Subcutaneous adipose tissue (tissue), 4 donors: ENCODE measurements around the gene RHOU. TPM values are rescaled to one million over a fixed set of nuclear protein-coding genes. Genes with fewer than 3 reads are reported as not detected.

Experiments
- total RNA-seq, 4 donors: library from RNA; depleted of rRNA; stranded (reverse); fragments of >200 nt; gene quantifications; one replicate each; pipeline ENCODE4 v1.1.0, GENCODE V29; 2016
- TF ChIP-seq, protein P1 (sequence below): fragments of 450-650 bp; IDR thresholded peaks from one replicate; pipeline ENCODE4 v1.5.1; 2016; ENCODE audit warnings: low read depth, mild to moderate bottlenecking, control low read depth, antibody characterized with exemption, moderate library complexity

RHOU gene
- total RNA-seq, 4 donors from 2014 or later, result 15.0 to 27.0 (median 20.3) TPM

DNA sequence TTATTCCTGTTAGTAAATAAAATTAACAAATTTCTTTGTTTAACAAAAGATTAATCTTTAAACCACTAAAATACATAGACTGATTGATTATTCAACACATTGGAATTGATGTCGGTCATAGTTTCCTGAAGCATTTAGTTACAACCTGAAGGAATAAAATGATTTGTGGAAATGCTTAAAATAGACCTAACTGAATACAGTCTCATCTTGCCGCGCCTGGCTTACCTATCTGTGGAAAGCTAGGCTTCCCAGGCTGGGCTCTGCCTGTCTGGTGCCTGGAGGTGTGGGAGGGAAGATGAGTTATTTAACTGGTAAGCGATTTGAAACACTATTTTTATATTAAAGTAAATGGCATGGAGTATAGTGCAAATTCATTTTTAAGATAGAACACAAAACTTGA lies 10.2 kb downstream of the RHOU start:
- TF ChIP-seq, protein P1, sequence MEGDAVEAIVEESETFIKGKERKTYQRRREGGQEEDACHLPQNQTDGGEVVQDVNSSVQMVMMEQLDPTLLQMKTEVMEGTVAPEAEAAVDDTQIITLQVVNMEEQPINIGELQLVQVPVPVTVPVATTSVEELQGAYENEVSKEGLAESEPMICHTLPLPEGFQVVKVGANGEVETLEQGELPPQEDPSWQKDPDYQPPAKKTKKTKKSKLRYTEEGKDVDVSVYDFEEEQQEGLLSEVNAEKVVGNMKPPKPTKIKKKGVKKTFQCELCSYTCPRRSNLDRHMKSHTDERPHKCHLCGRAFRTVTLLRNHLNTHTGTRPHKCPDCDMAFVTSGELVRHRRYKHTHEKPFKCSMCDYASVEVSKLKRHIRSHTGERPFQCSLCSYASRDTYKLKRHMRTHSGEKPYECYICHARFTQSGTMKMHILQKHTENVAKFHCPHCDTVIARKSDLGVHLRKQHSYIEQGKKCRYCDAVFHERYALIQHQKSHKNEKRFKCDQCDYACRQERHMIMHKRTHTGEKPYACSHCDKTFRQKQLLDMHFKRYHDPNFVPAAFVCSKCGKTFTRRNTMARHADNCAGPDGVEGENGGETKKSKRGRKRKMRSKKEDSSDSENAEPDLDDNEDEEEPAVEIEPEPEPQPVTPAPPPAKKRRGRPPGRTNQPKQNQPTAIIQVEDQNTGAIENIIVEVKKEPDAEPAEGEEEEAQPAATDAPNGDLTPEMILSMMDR, result no peak

DNA sequence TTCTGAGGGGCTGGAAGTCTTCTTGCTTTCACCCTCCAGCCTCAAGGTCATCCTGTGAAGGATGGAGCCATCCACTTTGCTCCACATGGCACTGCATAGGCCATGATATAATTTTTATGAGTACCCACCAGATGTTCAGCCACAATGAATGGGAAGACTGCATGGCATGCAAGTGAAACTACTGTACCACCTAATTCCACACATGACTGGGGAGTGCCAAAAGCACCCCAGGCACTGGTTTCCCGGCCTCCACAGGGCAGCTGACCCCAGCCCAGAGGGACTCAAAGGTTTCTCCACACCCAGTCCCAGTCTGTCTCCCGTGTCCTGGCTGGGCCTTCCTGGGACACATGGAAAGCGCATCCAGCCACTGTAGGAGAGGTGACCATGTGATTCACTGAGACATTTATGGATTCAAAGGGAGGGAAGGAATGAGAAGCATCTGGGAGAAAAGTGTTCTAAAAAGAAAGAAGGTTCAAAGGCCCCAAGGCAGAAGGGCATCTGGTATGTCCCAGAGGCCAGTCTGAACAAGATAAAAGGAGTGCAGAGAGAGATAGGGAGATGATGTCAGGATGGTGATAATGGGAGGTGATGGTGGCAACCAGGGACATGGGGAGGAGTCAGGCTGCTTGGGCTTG lies 12.1 kb downstream of the RHOU start:
- TF ChIP-seq, protein P1, result no peak

DNA sequence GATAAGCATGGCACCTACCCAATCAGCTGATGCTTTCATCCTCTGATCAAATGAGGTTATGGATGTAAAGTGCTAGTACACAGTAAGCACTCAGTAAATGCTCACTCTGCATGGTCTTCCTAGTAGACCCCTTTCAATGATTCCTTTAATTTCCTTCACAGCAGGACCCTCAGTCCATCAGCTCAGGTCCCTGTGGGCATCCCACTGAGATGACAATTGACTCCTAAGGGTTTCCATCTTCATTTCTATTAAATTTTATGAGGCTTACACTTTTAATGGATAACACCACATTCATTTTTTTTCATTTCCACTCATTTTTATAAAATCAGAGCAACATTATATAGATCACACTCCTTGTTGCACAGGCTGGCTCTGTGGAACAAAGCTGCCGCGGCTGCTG lies 12.8 kb downstream of the RHOU start:
- TF ChIP-seq, protein P1, result no peak

DNA sequence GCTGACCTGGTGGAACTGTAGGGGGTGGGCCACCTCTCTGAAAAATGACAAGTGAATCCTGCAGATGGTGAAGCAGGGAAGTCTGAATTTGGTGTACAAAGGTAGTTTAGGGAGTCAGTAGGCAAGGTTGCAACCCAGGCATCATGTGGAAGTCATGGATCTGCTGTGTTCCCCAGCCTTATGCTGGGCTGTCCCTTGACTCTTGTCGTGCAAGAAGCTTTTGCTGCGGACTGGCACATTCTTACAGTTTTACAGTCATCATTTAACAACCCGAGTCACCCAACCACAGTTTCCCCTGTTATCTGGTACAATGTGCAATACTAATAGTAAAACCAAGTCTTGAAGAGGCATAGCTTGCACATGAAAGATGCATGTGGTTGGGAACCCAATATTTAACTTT lies 13.2 kb downstream of the RHOU start:
- TF ChIP-seq, protein P1, result no peak

DNA sequence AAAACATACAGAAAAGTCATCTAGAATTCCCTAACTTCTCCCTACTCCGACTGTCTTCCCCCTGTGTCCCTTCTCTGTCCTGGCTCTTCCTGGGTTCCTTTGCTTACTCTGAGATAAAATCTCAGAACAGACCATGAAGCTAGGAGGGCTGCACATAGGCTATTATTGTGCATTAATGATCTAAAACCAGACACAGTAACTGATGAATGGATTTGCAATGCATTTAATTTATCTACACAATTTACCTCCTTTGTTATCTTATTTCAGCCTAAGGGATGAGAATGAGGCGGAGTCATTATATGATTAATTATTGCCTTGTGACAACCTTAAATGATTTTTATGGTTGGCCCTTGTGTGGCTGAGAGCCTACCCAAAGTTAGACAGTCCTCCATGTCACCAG lies 14.5 kb downstream of the RHOU start:
- TF ChIP-seq, protein P1, result no peak

DNA sequence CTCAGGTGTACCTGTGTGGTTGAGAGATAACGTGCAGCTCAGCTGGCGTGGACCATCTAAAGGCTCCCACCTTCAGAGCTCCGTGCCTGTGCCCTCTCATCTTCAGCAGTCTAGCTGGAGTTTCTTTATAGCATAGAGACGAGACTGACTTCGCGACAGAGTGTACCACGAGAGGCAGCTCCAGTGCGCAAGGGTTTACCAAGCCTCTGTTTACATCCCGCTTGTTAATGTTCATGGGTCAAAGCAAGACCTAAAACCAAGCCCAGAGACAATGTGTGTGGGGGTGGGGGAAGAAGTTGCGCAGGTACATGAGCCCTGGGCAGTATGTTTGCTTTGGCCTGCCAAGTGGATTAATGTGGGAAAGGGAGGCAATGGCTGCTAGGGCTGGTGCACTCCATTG lies 15.6 kb downstream of the RHOU start:
- TF ChIP-seq, protein P1, result no peak

DNA sequence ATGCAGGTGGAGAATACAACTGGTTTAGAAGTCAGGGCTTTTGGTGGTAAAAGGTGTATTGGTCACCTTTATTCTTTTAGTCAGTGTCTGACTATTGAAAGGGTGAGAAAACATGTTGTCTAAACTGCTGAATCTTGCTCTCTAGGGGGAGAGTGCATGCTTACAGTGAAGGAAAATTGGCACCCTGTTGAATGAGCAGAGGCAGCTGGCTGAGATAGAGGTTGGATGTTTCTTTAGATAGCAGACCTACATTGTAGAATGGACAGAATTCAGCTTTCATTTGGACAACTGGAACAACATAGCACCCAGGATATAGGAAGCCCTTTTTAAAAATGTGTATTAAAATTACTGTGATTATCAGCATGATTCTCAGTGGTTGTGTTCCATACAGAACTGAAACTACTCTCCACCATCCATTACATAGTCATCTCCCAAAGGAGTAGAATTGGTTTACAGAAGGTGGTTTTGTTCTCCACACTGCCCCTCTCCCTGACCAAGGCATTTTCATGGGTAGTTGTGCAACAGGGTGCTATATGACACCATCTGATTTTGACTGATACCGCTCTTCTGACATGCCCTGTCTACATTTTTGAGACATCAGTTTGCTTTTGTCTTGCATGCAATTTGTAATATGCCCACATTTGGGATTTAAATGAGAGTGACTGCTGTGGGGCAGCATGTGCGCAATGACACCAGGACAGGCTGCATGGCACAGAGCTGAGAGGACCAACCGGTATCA lies 16.2 kb downstream of the RHOU start:
- TF ChIP-seq, protein P1, result no peak
